A549 treated with Mapracorat at 1 μM for 4 hours (cell line): ENCODE measurements around the gene KRT13. TPM values are rescaled to one million over a fixed set of nuclear protein-coding genes. Genes with fewer than 3 reads are reported as not detected.

Source experiments
- total RNA-seq: library from RNA; stranded (reverse); fragments of 200-300 nt; extraction: Qiagen RNA extraction; gene quantifications from 5 replicates; pipeline ENCODE4 v1.2.3, GENCODE V29; 2022

The KRT13 gene
- 0.12 to 0.41 TPM (median 0.37 TPM) in 5 replicates for total RNA-seq

GRCh38 chr17:41505007-41505808, at the start of gene KRT13:
KRT13 (minus strand) TSS chr17:41505612; CDS start chr17:41505550, 62 bp downstream.

GRCh38 chr17:41518789-41519449, 13.5 kb upstream of the KRT13 start, which contains the start of gene KRT15:
KRT15 (minus strand) TSS chr17:41518890; CDS start chr17:41518827, 63 bp downstream.

GRCh38 chr17:41489531-41489930, 15.9 kb downstream of the KRT13 start, which contains the start of gene KRT36:
KRT36 (minus strand) TSS chr17:41489910; CDS start chr17:41489864, 46 bp downstream.

GRCh38 chr17:41481036-41481435, 24.4 kb downstream of the KRT13 start, which contains the start of gene KRT35:
KRT35 (minus strand) TSS chr17:41481151; CDS start chr17:41481097, 54 bp downstream.

GRCh38 chr17:41466988-41467387, 38.4 kb downstream of the KRT13 start, which contains the start of gene KRT32:
KRT32 (minus strand) TSS chr17:41467386; CDS start chr17:41467325, 61 bp downstream.

Other genes with a start within 250 kb of the KRT13 start
- not detected in 5 replicates for gene KRTAP9-6, start 240.2 kb downstream of the KRT13 start, total RNA-seq
- not detected in 5 replicates for gene KRTAP9-7, start 229.9 kb downstream of the KRT13 start, total RNA-seq
- not detected in 5 replicates for gene KRTAP29-1, start 202.8 kb downstream of the KRT13 start, total RNA-seq
- not detected in 5 replicates for gene KRTAP16-1, start 196.3 kb downstream of the KRT13 start, total RNA-seq
- gene KRTAP17-1, start 189.9 kb downstream of the KRT13 start, total RNA-seq: not detected in 5 replicates
- gene KRT33A, start 154.8 kb downstream of the KRT13 start, total RNA-seq: not detected in 5 replicates
- gene KRT33B, start 135.8 kb downstream of the KRT13 start, total RNA-seq: not detected in 5 replicates
- 0.14 to 0.41 TPM (median 0.39 TPM) in 5 replicates for gene KRT34, start 123.3 kb downstream of the KRT13 start, total RNA-seq
- gene KRT31, start 108.0 kb downstream of the KRT13 start, total RNA-seq: not detected in 5 replicates
- not detected in 5 replicates for gene KRT37, start 81.0 kb downstream of the KRT13 start, total RNA-seq
- not detected in 5 replicates for gene KRT38, start 64.6 kb downstream of the KRT13 start, total RNA-seq
- gene KRT32, start 38.2 kb downstream of the KRT13 start, total RNA-seq: 0.07 TPM in 2 of 5 replicates, not detected in the others
- not detected in 5 replicates for gene KRT35, start 24.5 kb downstream of the KRT13 start, total RNA-seq
- gene KRT36, start 15.7 kb downstream of the KRT13 start, total RNA-seq: not detected in 5 replicates
- 2.9 to 4.6 TPM (median 3.5 TPM) in 5 replicates for gene KRT15, start 13.3 kb upstream of the KRT13 start, total RNA-seq
- gene KRT19, start 22.7 kb upstream of the KRT13 start, total RNA-seq: 37.8 to 59.9 TPM (median 49.0 TPM) in 5 replicates
- gene KRT9, start 66.4 kb upstream of the KRT13 start, total RNA-seq: not detected in 5 replicates
- 0.18 to 0.34 TPM in 2 of 5 replicates, not detected in the others for gene KRT14, start 81.3 kb upstream of the KRT13 start, total RNA-seq
- gene KRT16, start 107.2 kb upstream of the KRT13 start, total RNA-seq: 0.62 to 1.2 TPM (median 1.0 TPM) in 5 replicates
- gene KRT17, start 119.0 kb upstream of the KRT13 start, total RNA-seq: 0.66 to 1.0 TPM (median 0.83 TPM) in 5 replicates
- gene EIF1, start 183.3 kb upstream of the KRT13 start, total RNA-seq: 1,203 to 1,690 TPM (median 1,363 TPM) in 5 replicates
- gene GAST, start 206.7 kb upstream of the KRT13 start, total RNA-seq: 0.44 to 0.49 TPM in 2 of 5 replicates, not detected in the others
- gene HAP1, start 229.0 kb upstream of the KRT13 start, total RNA-seq: 1.1 to 1.7 TPM (median 1.4 TPM) in 5 replicates